PFSK-1 (cell line): Measurements from ENCODE around the gene SNX13.

Source experiments
- FOXP2 ChIP-seq: optimal IDR thresholded peaks from 2 replicates; pipeline ENCODE3; 2011; ENCODE audit warnings: borderline replicate concordance, control low read depth, inconsistent platforms; ENCODE audit not compliant: insufficient read depth; ENCODE audit errors: extremely low read length, extremely low read depth
- POLR2AphosphoS5 ChIP-seq: IDR thresholded peaks from 2 replicates; pipeline ENCODE4 v1.6.1; 2012; ENCODE audit warnings: low read depth, mild to moderate bottlenecking, control low read depth, low read length, moderate library complexity
- SIN3A ChIP-seq: IDR thresholded peaks from 2 replicates; pipeline ENCODE4 v1.6.1; 2012; ENCODE audit warnings: mild to moderate bottlenecking, low read length, moderate library complexity, borderline replicate concordance; ENCODE audit not compliant: insufficient read depth
- TAF1 ChIP-seq: IDR thresholded peaks from 2 replicates; pipeline ENCODE4 v1.6.1; 2012; ENCODE audit warnings: low read length, control low read depth, borderline replicate concordance; ENCODE audit not compliant: insufficient read depth
- TF ChIP-seq, protein P1 (sequence below), 2 experiments: IDR thresholded peaks; 2 replicates each; pipeline versions ENCODE4 v1.6.1 to v1.8.0; 2011 to 2012; ENCODE audit warnings: low read depth in 2 of 2, low read length in 2 of 2, control low read depth in 1 of 2, inconsistent platforms in 1 of 2, mild to moderate bottlenecking in 1 of 2, moderate library complexity in 1 of 2; ENCODE audit not compliant: insufficient read depth in 1 of 2

SNX13 gene

DNA sequence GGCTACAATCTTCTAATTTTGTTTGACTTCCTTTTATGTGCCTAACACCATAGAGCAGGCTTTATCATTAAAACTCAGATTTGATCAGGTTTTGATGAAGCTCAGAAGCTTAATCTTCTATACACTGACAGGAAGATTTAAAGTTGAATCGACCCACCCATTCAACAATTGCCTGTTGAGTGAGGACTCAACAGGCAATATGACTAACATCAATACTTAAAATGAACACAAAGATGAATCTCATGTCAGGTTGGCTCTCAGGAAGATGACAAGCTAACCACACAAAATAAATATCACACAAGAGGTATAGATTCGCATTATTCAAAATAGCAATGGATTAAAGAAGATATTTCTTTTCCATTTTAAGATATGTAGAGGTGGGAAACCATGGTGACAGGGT is 36.7 kb upstream of the SNX13 start:
- no peak for TF ChIP-seq POLR2AphosphoS5
- TF ChIP-seq SIN3A = no peak

GRCh38 chr7:17971411-17971810 is 31.1 kb upstream of the SNX13 start:
- TF ChIP-seq POLR2AphosphoS5 = no peak
- TF ChIP-seq TAF1 = no peak
- TF ChIP-seq SIN3A = no peak
- TF ChIP-seq FOXP2 = no peak
- TF ChIP-seq, protein P1, sequence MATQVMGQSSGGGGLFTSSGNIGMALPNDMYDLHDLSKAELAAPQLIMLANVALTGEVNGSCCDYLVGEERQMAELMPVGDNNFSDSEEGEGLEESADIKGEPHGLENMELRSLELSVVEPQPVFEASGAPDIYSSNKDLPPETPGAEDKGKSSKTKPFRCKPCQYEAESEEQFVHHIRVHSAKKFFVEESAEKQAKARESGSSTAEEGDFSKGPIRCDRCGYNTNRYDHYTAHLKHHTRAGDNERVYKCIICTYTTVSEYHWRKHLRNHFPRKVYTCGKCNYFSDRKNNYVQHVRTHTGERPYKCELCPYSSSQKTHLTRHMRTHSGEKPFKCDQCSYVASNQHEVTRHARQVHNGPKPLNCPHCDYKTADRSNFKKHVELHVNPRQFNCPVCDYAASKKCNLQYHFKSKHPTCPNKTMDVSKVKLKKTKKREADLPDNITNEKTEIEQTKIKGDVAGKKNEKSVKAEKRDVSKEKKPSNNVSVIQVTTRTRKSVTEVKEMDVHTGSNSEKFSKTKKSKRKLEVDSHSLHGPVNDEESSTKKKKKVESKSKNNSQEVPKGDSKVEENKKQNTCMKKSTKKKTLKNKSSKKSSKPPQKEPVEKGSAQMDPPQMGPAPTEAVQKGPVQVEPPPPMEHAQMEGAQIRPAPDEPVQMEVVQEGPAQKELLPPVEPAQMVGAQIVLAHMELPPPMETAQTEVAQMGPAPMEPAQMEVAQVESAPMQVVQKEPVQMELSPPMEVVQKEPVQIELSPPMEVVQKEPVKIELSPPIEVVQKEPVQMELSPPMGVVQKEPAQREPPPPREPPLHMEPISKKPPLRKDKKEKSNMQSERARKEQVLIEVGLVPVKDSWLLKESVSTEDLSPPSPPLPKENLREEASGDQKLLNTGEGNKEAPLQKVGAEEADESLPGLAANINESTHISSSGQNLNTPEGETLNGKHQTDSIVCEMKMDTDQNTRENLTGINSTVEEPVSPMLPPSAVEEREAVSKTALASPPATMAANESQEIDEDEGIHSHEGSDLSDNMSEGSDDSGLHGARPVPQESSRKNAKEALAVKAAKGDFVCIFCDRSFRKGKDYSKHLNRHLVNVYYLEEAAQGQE (IDR thresholded peaks at IDR 0.05; ENCODE audit: insufficient read depth in 1 of 2, low read depth in 2 of 2, low read length in 2 of 2) = no peak

DNA sequence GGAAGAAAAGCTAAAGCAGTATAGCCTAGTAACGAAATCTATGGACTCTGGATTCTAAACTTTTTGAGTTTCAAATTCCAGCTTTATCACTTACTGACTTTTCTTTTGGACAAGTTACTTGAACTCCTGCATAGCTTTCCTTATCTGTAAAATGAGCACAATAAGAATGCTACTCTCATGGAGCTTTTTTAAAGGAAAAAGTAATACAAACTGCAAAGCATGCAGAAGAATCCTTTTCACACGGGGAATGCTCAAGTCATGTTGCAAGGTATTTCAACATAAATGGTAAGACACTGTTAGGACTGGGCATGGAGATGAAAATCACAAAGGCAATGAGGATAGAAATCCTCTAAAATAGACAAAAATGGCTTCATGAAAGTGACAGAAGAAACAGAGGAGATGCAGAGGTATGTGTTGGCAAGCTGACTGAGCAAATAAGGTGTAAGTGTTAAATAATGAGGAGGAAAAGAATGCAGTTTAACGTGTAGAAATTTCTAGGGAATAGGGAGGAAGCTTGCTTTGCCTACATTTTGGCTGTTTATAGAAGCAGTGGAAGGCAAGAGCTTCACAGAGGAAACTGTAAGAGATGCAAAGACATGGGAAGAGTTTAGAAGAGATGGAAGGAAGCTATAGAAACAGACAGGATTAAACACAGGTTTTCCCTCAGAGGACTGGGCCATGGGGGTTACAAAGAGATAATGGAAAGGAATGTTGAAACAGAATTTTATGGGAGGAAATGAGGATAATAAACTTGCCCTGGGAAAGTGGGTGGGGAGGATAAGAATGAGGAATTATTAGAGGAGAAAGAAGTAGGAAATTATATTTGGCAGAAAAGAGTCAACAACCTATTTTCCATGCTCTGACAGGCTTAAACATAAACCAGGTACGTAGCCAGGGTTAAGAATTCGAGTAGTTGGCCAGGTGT is 28.8 kb upstream of the SNX13 start:
- TF ChIP-seq TAF1 (no peak), SIN3A (no peak), POLR2AphosphoS5 (no peak), FOXP2 (no peak)
- TF ChIP-seq, protein P1 (IDR thresholded peaks at IDR 0.05; ENCODE audit: insufficient read depth in 1 of 2, low read depth in 2 of 2, low read length in 2 of 2) = no peak

- TF ChIP-seq, protein P1 (IDR thresholded peaks at IDR 0.05; ENCODE audit: insufficient read depth in 1 of 2, low read depth in 2 of 2, low read length in 2 of 2) = no peak
- TF ChIP-seq TAF1 (no peak), SIN3A (no peak), FOXP2 (no peak), POLR2AphosphoS5 (no peak)
Observed at GRCh38 chr7:17966706-17967105, 26.4 kb upstream of the SNX13 start.

- peak; percentile 32; the same call in 1 of the 2 replicates for TF ChIP-seq POLR2AphosphoS5
- no peak for TF ChIP-seq FOXP2
- peak; percentile 35; the same call in 1 of the 2 replicates for TF ChIP-seq TAF1
- TF ChIP-seq, protein P1 (IDR thresholded peaks at IDR 0.05; ENCODE audit: insufficient read depth in 1 of 2, low read depth in 2 of 2, low read length in 2 of 2) = no peak
- 0 out of 2 replicates have a peak, but pooled peaks have one; percentile 32 for TF ChIP-seq SIN3A
Observed at GRCh38 chr7:17965603-17966002, 25.3 kb upstream of the SNX13 start.
